Kidney glomerular epithelial cell (primary cell): ENCODE measurements around the gene KIAA1549.

Experiments
- DNase-seq: peaks from one replicate; lab custom pipeline; 2025; lab: John Stamatoyannopoulos, UW

Gene KIAA1549

GRCh38 chr7:138903859-138904435 is 77.2 kb downstream of the KIAA1549 start:
- no peak for DNase-seq

GRCh38 chr7:138903186-138903820 is 77.9 kb downstream of the KIAA1549 start:
- DNase-seq = no peak

GRCh38 chr7:138902161-138902560 is 79.0 kb downstream of the KIAA1549 start:
- no peak for DNase-seq

- no peak for DNase-seq
Observed at GRCh38 chr7:138900035-138900828, 81.0 kb downstream of the KIAA1549 start.

- DNase-seq = no peak
Observed at GRCh38 chr7:138898802-138899201, 82.4 kb downstream of the KIAA1549 start.

- DNase-seq = no peak
Observed at GRCh38 chr7:138898255-138898654, 82.9 kb downstream of the KIAA1549 start.

- no peak for DNase-seq
Observed at GRCh38 chr7:138895679-138896078, 85.5 kb downstream of the KIAA1549 start.

GRCh38 chr7:138893258-138893657 is 87.9 kb downstream of the KIAA1549 start:
- no peak for DNase-seq

- DNase-seq = no peak
Observed at GRCh38 chr7:138892812-138893211, 88.4 kb downstream of the KIAA1549 start.

GRCh38 chr7:138892006-138892630 is 89.1 kb downstream of the KIAA1549 start:
- peak; percentile 19 for DNase-seq

- no peak for DNase-seq
Observed at GRCh38 chr7:138891446-138891810, 89.8 kb downstream of the KIAA1549 start.

- DNase-seq = peak; percentile 39
Observed at GRCh38 chr7:138890499-138891445, 90.4 kb downstream of the KIAA1549 start.

- DNase-seq = no peak
Observed at GRCh38 chr7:138889582-138890498, 91.3 kb downstream of the KIAA1549 start.

GRCh38 chr7:138887872-138888656 is 93.1 kb downstream of the KIAA1549 start:
- no peak for DNase-seq

- DNase-seq = no peak
Observed at GRCh38 chr7:138887085-138887710, 94.0 kb downstream of the KIAA1549 start.

GRCh38 chr7:138886501-138886917 is 94.7 kb downstream of the KIAA1549 start:
- DNase-seq = peak; percentile 76

- DNase-seq = no peak
Observed at GRCh38 chr7:138885383-138886147, 95.6 kb downstream of the KIAA1549 start.

GRCh38 chr7:138882249-138882648 is 98.9 kb downstream of the KIAA1549 start:
- DNase-seq = no peak
